PFSK-1 (cell line): ENCODE measurements around the gene KRT25.

ENCODE experiments used
- FOXP2 ChIP-seq: optimal IDR thresholded peaks from 2 replicates; pipeline ENCODE3; 2011; ENCODE audit warnings: borderline replicate concordance, control low read depth, inconsistent platforms; ENCODE audit not compliant: insufficient read depth; ENCODE audit errors: extremely low read length, extremely low read depth
- POLR2AphosphoS5 ChIP-seq: IDR thresholded peaks from 2 replicates; pipeline ENCODE4 v1.6.1; 2012; ENCODE audit warnings: low read depth, mild to moderate bottlenecking, control low read depth, low read length, moderate library complexity
- REST ChIP-seq, 2 experiments: IDR thresholded peaks; 2 replicates each; pipeline versions ENCODE4 v1.6.1 to v1.8.0; 2011 to 2012; ENCODE audit warnings: low read depth in 2 of 2, low read length in 2 of 2, control low read depth in 1 of 2, inconsistent platforms in 1 of 2, mild to moderate bottlenecking in 1 of 2, moderate library complexity in 1 of 2; ENCODE audit not compliant: insufficient read depth in 1 of 2
- SIN3A ChIP-seq: IDR thresholded peaks from 2 replicates; pipeline ENCODE4 v1.6.1; 2012; ENCODE audit warnings: mild to moderate bottlenecking, low read length, moderate library complexity, borderline replicate concordance; ENCODE audit not compliant: insufficient read depth
- TAF1 ChIP-seq: IDR thresholded peaks from 2 replicates; pipeline ENCODE4 v1.6.1; 2012; ENCODE audit warnings: low read length, control low read depth, borderline replicate concordance; ENCODE audit not compliant: insufficient read depth

Gene KRT25

DNA sequence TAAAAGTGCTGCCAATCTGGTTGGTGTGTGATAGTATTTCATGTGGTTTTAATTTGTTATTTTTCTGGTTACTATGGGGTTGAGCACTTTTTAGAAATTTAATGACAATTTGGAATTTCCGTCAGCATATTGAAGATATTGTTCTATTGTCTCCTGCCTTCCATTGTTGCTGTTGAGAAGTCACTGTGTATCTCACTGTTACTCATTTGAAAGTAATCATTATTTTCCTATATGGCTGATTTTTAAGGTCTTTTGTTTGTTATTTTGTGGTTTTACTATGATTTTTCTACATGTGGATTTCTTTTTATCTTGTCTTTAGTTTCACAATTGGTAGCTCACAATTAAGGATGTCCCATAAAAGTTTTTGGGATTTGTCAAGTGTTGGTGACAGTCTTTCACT is 8.6 kb upstream of the KRT25 start:
- no peak for TF ChIP-seq SIN3A
- no peak for TF ChIP-seq REST (IDR thresholded peaks at IDR 0.05; ENCODE audit: insufficient read depth in 1 of 2, low read depth in 2 of 2, low read length in 2 of 2)
- no peak for TF ChIP-seq TAF1
- TF ChIP-seq FOXP2: no peak
- TF ChIP-seq POLR2AphosphoS5: no peak

- TF ChIP-seq FOXP2: no peak
- TF ChIP-seq REST (IDR thresholded peaks at IDR 0.05; ENCODE audit: insufficient read depth in 1 of 2, low read depth in 2 of 2, low read length in 2 of 2): no peak
- TF ChIP-seq TAF1: no peak
- TF ChIP-seq POLR2AphosphoS5: no peak
- no peak for TF ChIP-seq SIN3A
Measured at GRCh38 chr17:40760105-40761016, 5.2 kb upstream of the KRT25 start.

DNA sequence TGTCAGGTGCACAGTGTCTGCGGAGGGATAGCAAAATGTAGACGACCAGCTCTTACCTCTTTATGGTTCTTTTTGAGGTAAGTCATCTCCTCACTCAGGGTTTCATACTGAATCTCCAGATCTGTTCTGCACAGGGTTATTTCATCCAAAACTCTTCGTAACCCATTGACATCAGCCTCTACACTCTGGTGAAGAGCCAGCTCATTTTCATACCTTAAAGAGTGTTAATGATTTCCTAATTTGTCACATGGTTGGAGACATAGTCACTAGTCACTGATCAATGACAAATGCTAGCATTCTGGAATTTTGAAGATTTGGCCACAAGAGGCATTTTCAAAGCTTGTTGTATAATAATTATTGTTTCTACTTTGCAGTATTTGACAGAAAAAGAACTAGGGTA is 1.3 kb downstream of the KRT25 start:
- TF ChIP-seq REST (IDR thresholded peaks at IDR 0.05; ENCODE audit: insufficient read depth in 1 of 2, low read depth in 2 of 2, low read length in 2 of 2) (no peak), POLR2AphosphoS5 (no peak), FOXP2 (no peak), SIN3A (no peak), TAF1 (no peak)

- no peak for TF ChIP-seq FOXP2
- TF ChIP-seq POLR2AphosphoS5: no peak
- TF ChIP-seq TAF1: no peak
- no peak for TF ChIP-seq SIN3A
- no peak for TF ChIP-seq REST (IDR thresholded peaks at IDR 0.05; ENCODE audit: insufficient read depth in 1 of 2, low read depth in 2 of 2, low read length in 2 of 2)
Measured at GRCh38 chr17:40751065-40751464, 4.1 kb downstream of the KRT25 start.

DNA sequence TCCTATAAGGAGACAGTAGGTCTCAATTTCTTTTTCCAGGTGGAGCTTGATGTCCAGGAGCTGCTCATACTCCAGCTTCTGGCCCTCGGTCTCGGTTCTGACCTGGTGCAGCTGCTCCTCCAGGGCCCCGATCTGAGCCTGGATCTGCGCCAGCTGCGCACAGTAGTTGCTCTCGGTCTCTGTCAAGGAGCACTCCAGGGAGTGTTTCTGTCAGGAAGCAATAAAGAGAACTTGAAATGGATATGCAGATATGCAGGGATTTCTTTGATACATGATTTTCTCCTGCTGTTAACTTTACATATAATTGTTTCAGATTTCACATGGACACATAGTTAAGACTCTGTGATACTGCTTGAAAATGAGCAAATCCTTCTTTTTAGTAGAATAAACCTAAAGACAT is 4.7 kb downstream of the KRT25 start:
- TF ChIP-seq REST (IDR thresholded peaks at IDR 0.05; ENCODE audit: insufficient read depth in 1 of 2, low read depth in 2 of 2, low read length in 2 of 2): no peak
